Right lung (tissue), 5 donors: ENCODE data around the gene GPR15LG. TPM values are rescaled to one million over a fixed set of nuclear protein-coding genes. Genes with fewer than 3 reads are reported as not detected.

Source experiments
- DNase-seq, 2 donors: peaks; one replicate each; pipeline ENCODE4 v3.0.0-alpha.2; 2013
- polyA plus RNA-seq, 5 donors: library from polyadenylated mRNA; unstranded; fragments of 120-200 nt; gene quantifications; one replicate each; pipeline versions ENCODE4 v1.2.1 to v1.2.3, GENCODE V29; 2013; ENCODE audit warnings: inconsistent platforms in 1 of 5, low replicate concordance in 1 of 5; ENCODE audit not compliant: insufficient read length in 5 of 5, insufficient read depth in 1 of 5

GPR15LG gene
- polyA plus RNA-seq, 5 donors = 0.15 TPM; not detected in 4

DNA sequence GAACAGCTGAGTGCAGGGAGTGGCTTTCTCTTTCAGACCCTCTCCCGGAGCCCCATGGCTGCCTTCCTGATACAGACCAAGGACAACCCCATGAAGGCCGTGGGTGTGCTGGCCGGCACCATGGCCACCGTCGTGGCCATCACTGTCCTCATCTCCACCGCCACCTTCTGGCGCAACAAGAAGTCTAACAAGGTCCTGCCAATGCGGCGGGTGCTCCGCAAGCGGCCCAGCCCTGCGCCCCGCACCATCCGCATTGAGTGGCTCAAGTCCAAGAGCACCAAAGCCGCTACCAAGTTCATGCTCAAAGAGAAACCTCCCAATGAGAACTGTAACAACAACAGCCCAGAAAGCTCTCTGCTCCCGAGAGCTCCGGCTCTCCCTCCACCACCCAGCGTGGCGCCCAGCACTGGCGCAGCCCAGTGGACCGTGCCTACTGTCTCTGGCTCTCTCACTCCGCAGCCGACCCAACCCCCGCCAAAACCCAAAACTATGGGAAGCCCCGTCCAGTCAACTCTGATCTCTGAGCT, 40.5 kb downstream of the GPR15LG start:
- no peak for DNase-seq

DNA sequence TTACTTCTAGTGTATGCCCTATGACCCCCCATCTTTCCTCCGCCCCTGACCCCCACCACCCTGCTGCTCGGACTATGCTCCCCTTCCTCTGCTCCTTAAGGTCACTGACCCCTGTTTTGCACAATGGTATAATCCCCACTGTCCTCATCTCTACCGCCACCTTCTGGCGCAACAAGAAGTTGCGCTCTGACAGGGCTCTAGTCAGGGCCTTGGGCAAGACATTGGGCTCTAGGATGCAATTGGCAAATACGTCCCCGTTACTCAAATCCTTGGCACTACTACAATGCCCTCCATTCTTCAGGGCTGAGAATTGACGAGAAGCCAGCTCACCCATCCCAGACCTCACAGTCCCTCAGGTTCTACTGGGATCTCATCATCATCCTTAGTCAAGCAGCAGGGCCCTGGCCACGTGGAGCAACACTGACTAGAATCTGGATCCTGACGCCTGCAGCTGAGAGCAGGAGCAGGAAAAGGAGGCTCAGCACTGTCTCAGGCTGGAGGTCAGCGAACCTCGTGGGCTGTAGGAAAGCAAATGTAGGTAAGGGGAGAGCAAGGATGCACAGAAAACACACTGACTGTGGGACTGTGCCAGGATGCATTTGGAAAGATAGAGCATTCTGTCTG, 41.1 kb downstream of the GPR15LG start:
- no peak for DNase-seq

DNA sequence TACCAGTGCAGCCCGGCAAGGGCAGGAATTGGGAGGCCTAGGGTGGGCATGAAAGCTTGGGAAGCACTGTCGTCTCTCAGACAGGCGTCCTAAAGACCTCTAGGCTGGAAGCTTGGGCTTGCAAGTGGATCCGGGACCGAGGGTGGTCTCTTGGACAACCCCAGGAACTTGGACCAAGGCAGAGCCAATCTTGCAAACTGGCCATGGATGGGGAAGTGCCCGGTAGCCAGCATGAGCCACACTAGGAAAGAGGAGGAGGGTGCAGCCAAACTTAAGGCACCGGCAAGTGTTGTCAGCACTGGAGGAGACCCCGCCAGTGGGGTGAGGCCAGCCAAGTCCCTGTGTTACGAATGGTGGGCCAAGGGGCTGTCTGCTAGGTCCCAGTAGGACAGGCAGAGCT, 43.2 kb downstream of the GPR15LG start:
- DNase-seq = no peak

DNA sequence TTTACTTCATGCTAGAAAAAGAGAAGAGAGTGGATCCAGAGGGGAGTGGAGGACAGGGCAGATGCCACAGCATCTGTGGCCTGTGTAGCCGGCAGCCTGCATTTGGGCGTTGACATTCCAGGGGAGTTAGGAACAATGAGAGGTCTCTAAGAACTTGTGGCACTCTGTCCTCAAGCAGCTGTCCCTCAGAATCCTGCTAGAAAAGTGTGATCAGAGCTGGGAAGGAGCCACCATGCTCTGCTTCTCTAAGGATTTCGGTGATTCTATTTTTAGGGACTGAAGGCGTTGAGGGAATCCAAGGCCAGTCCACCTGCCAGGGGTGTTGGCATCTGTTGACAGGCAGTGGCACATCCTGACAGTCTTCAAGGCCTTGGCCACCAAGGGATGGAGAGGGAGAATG, 44.1 kb downstream of the GPR15LG start:
- no peak for DNase-seq

DNA sequence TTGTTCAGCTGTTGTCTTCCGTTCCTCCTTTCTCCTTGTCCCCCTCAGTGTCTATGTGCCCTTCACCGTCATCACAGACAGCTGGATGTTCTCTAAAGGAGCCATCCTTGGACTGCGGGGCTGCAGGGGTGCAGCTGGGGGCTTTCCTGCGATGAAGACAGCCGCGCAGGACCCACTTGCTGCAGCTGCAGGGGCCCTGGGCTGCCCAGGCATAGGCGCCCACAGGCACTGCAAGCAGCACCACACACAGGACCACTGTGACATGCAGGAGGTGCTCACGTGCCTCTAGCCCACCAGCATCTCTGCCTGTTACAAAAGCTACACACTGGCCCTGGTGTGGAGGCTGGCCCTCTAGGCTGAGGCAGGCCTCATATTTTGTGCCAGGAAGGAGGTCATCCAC, 48.3 kb downstream of the GPR15LG start:
- no peak for DNase-seq

DNA sequence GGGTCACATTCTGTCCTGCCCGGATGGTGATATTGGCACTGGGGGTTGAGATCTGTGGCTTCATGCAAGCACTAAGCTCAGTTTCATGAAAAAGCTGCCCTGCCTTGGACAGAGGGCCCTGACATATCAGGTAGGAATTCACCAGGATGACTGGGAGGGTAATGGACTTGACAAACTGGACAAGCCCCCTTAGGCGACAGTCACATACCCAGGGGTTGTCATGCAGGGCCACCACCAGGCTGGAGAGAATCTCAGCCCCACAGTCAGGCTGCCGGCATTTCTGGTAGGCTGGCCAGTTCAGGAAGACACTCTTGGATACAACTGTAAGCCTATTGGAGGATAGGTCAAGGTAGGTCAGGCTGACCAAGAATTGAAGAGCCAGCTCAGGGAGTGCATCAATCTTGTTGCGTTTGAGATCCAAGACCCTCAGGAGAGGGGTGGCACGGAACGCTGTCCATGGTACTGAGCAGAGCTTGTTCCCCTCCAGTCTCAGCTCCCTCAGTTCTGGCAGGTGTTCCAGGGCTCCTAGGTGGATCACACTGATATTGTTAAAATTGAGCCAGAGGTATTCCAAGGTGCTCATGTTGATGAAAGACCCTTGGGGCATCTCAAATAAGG, 50.9 kb downstream of the GPR15LG start:
- DNase-seq = no peak

DNA sequence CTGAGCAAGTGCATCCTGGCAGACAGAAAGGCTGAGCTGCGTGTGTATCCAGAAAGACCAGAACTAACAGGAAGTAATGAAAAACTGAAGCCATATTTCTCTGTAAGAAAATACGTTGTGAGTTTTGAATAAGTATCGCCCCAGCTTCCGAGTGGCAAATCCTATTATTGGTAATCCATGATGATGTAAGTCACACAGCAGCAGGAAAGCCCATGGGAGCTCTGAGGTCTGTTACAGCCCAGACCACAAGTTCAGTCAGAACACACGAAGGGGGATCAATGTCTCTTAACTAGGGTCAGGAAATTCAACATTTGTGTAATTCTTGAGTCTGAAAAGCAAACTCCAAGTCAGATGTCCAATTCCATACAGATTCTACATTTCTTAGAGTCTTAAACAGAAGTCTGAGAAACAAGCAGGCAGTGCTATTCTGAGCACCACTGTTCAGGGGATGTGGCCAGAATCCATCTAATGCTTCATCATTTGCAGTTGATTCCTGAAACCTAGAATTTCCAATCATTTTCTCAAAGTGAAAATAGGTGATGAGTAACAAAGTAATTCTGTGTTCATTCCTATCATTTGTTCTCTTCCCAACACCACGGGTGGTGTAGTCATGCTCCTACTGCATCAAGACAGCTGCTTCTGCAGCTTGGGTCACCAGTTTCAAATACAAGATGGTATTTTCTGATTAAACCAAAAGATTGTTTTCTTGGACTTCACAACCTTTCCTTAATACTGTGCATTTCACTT, 52.0 kb downstream of the GPR15LG start, which contains the start of gene LRIT2:
LRIT2 (minus strand) TSS at position 118 of the 747 bp plus-strand sequence; CDS start at position 94, 24 bp downstream.
- DNase-seq = no peak

DNA sequence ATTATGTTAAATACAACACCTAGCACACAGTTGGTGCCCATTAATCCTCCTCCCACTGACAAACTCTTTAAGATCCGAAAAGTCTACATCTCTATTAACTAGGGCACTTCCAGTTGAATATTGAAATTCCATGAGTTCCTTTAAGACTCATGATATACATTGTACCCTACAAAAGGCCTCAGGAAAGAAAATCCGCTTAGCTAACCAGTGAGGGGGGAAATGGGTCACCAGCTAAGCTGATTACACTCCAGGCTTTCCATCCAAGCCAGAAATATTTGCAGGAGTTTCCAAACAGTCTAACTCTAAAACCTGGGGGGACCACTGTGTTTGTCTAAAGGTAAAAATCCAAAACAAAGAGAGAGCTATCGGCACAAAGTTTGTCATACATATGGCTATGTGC, 53.0 kb downstream of the GPR15LG start:
- no peak for DNase-seq

DNA sequence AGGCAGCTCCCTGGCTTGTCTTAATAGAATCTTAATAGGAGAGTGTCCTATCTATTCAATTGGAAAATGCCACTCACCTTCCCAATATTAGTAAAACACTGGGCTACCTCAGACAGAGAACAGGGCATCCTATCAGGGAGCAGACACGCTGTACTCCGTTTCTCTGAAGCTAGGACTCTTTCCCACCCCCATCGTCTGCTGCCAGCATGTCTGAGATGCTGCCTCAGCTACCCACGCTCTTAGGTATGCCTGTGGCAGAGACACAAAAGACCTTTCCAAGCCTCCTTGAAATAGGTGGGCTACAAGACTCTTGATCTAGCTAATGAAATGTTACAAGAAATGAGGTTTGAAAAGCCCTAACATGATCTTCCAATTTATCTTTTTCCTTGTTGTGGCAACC, 54.2 kb downstream of the GPR15LG start:
- no peak for DNase-seq

DNA sequence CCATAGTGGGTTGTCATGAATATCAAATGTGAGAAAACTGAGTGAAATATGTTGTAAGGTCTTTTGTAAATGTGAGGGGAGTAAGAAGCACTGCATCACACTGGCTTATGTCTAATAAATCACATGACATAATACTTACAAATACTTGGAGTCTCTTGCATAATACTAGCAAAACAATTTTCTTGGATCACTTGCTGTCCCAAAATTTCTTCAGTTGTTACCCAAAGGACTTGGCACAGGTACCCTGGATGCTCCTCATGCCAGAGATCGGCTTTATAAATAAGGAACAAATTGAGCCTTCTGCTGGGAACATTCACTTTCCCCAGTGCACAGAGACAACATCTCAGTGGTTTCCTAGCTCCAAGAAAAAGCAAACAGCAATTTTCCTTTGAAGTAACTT, 56.8 kb downstream of the GPR15LG start:
- DNase-seq = no peak

DNA sequence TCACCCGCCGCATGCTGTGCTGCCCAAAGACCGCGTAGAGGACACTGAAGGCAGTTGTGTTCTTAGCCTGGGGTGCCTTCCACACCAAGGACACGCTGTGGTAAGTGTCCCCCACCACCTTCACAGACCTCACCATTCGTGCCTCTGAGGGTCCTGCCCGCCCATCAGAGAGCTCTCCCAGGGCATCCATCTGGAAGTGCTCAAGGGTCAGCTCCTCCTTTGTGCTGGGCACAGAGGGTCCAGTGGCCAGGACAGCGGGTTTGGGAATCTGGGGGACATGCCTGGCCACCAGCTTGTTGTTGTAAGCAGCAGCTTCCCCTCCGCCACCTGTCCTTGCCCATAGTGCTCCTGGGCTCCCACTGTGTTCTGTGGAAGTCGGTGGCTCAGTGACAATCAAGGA, 58.8 kb downstream of the GPR15LG start:
- no peak for DNase-seq

DNA sequence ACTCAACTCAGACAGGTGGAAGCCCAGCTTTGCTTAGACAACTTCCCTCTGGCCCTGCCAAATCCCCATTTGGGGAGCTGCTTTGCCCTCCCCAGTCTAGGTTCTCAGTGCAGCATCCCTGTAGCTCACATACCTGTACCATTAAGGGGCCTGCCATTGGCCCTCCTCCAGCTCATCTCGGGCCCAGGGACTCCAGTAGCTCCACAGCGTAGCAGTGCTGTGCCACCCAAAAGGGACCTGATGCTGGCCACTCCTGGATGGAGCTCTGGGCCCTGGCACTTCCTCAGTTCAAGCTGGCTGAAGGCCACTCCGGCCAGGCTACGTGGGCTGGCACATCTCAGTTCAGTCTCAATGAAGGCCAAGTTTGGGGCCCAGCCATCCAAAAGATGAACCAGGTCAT, 60.3 kb downstream of the GPR15LG start:
- DNase-seq = no peak

DNA sequence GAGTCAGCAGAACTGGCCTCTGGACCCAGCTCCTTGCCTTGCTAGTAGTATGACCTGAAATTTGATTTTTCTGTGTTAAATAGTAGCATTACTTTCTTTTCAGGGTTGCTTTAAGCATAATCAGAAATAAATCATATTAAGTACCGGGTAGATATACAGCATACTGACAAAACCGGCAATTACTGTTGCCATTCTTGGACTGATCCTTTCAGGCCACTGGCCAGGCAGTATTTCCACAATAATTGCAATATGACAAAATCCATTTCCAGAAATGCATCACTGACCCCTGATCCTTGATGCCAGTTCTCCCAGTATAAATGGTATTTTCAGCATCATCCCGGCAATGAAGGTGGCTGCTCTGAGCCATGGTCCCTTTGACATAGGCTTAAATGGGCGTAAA, 60.9 kb downstream of the GPR15LG start:
- no peak for DNase-seq

Other genes with a start within 250 kb of the GPR15LG start
- 100 to 1,000 TPM; 109 to 136 (median 122) TPM for gene GHITM, start 34.3 kb upstream of the GPR15LG start, polyA plus RNA-seq
- under 1 TPM; 0.10 to 0.40 (median 0.23) TPM for gene CDHR1, start 20.7 kb downstream of the GPR15LG start, polyA plus RNA-seq
- not detected for gene LRIT2, start 51.7 kb downstream of the GPR15LG start, polyA plus RNA-seq
- gene LRIT1, start 67.7 kb downstream of the GPR15LG start, polyA plus RNA-seq = not detected
- 1 to 10 TPM in 1 of 5 donors, under 1 TPM in 1, not detected in 3; 0.27 to 1.3 TPM for gene RGR, start 71.3 kb downstream of the GPR15LG start, polyA plus RNA-seq
- gene CCSER2, start 154.8 kb downstream of the GPR15LG start, polyA plus RNA-seq = 10 to 100 TPM; 29.9 to 43.7 (median 39.4) TPM